NCI-H524 (cell line): Measurements from ENCODE around the gene PTGES.
"Not testable (repeated sequence)": the region's sequence is repeated elsewhere in the genome, so short reads cannot be mapped to it uniquely, and the experiment has no call there.

ENCODE experiments used
- DNase-seq, 2 experiments: peaks; one replicate each; lab custom pipeline; 2025; lab: John Stamatoyannopoulos, UW

PTGES gene

DNA sequence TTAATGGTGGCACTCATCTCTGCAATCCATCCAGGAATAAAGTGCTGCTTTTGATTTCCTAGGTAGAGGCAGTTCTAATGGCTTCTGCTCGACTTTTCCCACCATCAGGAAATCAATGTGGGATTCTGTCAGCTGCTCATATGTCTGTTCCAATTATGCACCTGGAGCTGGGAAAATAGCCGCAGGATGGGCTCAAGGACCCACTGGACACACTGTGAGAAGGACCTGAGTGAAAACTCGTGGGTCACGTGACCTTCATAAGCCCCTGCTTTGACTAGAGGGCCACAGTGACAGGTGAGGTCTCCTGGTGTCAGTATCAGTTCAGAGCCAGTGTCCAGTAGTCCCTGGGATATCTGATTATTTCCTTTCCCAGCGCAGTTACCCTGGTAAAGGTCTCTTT is 17.9 kb upstream of the PTGES start:
- no peak for DNase-seq

DNA sequence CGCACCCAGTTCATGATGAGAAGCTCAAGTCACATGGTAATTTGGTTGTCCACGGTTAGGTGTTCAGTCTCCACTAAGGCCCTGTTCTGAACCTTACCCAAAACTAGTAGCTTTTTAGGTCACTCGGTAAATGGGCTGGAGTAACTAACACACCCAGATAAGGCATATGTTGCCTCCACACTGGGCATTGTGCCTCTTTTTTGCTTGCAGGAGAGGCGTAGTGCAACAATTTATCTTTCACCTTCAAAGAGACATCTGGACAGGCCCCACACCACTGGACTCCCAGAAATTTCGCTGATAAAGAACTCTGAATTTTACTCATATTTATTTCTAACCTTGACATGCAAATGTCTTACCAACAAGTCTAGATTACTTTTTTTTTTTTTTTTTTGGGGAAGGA is 16.8 kb upstream of the PTGES start:
- DNase-seq, result no peak

DNA sequence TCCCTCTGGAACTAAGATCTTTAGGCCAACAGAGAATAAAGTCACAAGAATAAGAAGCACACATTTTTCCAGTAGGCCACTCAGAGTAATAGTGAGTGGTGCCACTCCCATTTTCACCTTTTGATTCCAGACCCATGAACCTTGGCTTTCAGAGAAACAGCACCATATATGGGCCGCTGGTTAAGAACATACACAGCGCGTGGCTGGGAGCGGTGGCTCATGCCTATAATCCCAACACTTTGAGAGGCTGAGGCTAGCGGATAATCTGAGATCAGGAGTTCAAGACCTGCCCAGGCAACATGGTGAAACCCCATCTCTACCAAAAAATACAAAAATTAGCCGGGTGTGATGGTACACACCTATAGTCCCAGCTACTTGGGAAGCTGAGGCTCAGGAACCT is 15.6 kb upstream of the PTGES start:
- no peak for DNase-seq

DNA sequence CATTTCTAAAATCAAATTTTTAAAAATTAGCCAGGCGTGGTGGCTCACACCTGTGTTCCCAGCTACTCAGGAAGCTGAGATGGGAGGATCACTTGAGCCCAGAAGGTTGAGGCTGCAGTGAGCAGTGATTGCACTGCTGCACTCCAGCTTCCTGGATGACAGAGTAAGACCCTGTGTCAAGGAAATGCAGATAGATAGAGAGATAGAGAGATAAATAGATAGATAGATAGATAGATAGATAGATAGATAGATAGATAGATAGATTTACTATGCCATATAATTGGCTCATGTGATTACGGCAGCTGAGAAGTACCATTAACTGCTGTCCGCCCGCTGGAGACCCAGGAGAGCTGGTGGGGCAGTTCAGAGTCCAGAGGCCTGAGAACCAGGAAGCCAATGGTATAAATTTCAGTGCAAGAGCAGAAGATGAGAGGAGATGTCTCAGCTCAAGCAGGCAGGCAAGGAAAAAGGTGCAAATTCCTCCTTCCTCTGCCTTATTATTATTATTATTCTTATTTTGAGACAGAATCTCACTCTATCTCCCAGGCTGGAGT is 13.0 kb upstream of the PTGES start:
- DNase-seq, result no peak

DNA sequence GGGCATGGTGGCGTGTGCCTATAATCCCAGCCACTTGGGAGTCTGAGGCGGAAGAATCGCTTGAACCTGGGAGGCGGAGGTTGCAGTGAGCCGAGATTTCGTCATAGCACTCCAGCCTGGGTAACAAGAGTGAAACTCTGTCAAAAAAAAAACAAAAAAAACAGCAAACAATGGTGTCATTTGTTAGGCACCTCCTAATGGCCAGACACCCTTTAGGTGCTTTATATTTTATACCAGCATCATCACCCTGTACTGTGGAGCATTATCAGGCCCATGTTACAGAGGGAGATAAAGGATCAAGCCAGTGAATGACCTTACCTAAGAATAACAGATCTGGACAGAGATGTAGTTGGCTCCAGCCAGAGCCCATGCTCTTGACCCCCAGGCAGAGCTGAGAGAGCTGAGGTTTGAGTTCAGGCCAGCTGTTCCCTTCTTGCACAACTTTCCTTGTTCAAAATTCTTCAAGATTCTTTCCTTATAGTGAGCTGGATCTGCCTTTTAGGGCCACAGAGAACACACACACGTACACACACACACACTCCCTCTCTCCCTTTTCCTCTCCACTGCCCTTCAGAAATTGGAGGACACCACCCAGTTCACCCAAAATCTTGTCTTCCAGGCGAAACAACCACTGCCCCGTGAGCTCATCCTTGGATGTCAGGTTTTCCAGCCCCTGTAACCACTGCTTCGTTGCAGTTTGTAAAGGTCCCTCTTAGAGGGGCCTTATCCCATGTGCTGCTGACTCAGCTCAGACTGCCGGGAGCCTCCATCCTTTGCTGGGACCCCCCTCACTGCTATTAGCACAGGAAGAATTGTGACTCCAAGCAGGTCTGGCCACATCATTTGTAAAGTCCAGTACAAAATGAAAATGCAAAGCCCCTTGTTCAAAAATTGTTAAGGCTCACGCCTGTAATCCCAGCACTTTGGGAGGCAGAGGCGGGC is 10.4 kb upstream of the PTGES start:
- no peak for DNase-seq

DNA sequence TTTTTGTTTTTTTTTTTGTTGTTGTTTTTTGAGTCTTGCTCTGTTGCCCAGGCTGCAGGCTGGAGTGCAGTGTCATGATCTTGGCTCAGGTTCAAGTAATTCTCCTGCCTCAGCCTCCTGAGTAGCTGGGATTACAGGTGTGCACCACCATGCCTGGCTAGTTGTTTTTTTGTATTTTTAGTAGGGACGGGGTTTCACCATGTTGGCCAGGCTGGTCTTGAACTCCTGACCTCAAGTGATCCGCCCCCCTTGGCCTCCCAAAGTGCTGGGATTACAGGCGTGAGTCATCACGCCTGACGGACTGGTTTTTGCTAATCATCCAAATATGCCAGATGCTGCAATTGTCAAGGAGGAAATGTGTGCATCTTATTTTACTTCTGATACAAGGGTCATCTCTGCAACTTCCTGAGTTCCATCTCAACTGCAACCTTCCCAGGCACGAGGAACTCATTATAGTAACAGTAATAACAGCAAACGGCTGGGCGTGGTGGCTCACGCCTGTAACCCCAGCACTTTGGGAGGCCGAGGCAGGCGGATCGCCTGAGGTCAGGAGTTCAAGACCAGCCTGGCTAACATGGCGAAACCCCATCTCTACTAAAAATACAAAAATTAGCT is 9.6 kb upstream of the PTGES start:
- DNase-seq, result not testable (repeated sequence)

DNA sequence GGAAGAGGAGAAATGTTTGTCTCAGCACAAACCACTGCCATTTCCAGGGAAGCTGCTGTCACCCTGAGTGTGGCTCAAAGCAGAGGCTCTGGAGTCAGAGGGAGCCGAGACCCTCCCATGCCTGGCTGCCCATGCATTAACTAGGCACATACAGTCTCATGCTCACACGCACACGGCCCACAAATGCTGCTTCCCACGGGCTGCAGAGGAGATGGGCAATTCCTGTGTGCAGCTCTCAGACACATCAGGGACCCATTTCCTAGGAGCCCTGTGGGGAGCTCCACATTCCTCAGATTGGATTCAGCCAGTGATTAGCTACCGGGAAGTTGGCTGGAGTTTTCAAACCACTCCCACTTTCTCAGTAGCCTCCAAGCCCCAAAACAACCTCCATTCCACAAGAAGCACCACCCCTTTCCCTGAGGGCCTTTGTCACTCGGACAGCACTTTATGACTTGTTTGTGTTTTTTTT is 9.1 kb upstream of the PTGES start:
- DNase-seq, result no peak

DNA sequence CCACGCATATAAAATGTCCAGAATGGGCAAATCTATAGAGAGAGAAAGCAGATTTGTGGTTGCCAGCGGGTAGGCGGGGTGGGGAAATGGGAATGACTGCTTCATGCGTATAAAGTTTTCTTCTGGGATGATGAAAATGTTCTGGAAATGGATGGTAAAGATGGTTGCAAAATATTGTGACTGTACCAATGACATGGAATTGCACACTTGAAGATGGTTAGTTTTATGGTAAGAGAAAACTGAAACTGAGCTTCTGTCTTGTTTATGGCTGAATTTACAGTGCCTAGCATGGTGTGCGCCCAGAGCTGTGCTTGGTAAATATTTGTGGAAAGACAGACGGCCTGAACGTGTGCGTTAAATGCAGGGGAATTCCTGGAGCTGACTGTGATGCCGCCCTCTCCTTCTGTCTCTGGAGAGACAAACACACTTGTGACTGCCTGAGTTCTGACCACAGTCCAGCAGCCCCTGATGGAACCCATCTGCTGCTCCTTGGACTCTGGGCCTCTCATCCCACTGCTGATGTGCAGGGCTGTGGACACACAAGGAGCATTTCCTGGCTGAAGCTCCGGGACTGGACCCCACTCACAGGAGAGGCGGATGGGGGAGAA is 8.6 kb upstream of the PTGES start:
- no peak for DNase-seq

DNA sequence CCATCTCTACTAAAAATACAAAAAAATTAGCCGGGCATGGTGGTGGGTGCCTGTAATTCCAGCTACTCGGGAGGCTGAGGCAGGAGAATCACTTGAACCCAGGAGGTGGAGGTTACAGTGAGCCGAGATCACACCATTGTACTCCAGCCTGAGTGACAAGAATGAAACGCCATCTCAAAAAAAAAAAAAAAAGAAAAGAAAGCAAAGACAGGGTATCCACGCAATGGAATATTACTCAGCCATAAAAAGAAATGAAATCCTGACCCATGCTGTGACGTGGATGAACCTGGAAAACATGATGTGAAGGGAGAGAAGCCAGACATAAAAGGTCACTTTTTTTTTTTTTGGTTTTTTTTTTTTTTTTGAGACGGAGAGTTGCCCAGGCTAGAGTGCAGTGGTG is 7.9 kb upstream of the PTGES start:
- DNase-seq, result not testable (repeated sequence)

DNA sequence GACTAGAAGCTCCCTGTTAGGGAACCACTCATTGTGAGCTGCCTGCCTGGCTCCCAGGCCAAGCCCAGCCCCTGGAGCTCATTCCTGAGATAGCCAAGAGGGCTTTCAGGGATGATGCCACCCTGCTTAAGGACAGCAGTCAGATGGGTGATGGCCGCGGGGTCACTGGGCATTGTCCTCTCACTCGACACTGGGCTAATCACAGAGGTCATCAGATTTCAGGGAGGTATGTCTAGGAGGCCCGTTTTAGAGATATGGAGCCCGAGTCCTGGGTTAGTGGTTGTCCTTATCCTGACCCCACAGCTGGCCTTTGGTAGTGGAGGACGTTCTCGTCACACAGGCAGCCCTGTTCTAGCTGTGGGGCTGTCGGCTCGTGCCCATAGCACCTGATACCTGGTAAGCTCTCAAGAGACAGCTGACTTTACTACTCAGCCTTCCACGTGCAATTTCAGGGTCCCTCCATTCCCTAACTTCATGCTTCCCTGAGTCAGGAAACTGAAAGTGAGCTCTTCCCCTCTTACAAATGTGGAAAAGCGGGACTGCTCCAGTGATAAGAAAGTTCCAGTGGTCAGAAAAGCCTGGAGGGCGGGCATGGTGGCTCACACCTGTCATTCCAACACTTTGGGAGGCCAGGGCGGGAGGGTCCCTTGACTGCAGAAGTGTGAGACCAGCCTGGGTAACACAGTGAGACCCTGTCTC is 7.1 kb upstream of the PTGES start:
- DNase-seq, result no peak

DNA sequence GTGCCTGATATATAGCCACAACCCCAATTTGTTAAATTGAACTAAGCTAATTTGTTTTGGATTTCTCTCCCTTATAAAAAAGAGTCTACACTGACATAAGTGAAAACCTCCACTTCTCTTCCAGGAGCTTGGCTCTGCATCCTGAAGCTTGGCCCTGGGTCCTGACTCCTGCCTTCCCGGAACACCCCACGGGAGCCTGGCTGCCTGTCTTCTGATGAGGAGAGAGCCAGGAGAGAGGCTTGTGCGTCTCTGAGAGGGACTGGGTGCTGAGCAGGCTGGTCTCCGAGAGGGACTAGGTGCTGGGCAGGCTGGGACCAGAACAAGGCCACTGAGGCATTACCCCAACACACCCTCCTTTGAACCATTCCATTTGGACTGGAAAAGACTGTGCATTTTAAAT is 6.5 kb upstream of the PTGES start:
- DNase-seq, result no peak

DNA sequence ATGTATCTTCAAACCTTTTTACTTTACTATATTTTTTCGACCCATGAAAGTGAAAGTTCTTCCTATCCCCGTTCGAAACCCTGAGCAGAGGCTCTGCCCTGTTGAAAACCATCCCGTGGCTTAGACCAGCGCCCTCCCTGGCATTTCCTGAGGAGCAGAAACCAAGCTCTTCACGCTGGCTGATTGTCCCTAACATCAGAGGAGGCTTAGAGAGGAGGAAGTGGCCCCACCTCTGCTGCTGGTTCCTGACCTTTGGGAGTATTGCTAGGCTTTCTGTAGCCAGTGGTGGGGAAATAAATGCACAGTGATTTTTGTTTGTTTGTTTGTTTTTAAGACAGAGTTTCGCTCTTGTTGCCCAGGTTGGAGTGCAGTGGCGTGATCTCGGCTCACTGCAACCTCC is 4.2 kb upstream of the PTGES start:
- no peak for DNase-seq

DNA sequence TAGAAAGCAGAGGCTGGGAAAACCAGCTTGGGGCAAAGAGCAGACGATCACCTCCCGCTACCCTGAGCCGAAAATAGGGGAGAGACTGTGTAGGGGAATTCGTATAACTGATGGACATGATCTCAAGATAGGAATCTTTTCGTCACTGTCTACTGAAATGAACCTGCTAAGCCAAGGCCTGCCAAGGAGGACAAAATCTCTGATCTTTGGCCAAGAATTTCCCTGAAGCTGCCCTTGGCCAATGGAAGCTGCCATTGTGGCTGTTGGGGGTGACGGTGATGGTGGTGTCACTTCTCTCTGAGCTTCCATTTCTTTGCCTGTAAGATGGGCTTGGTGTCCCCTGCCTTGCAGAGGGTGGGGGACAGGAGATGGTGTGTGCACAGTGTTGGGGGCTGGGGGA is 3.3 kb upstream of the PTGES start:
- DNase-seq, result no peak

DNA sequence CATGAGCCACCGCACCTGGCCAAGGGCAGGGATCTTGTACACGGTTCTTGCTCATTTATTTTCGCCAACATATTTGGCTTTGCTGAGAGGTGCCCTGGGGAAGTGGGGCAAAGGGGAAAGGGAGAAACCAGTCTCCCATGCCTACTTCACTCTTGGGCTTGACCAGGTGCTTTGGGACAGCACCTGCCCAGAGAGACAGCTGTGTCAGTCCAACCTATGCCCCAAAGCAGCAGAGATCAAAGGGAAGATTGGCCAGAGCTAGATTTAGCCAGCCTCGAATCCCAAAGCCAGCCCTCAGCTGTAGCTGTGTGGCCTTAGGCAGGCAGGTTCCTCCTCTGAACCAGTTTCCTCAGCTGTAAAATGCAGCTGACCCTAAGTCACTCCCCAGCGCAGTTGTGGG is 2.3 kb upstream of the PTGES start:
- DNase-seq, result no peak

DNA sequence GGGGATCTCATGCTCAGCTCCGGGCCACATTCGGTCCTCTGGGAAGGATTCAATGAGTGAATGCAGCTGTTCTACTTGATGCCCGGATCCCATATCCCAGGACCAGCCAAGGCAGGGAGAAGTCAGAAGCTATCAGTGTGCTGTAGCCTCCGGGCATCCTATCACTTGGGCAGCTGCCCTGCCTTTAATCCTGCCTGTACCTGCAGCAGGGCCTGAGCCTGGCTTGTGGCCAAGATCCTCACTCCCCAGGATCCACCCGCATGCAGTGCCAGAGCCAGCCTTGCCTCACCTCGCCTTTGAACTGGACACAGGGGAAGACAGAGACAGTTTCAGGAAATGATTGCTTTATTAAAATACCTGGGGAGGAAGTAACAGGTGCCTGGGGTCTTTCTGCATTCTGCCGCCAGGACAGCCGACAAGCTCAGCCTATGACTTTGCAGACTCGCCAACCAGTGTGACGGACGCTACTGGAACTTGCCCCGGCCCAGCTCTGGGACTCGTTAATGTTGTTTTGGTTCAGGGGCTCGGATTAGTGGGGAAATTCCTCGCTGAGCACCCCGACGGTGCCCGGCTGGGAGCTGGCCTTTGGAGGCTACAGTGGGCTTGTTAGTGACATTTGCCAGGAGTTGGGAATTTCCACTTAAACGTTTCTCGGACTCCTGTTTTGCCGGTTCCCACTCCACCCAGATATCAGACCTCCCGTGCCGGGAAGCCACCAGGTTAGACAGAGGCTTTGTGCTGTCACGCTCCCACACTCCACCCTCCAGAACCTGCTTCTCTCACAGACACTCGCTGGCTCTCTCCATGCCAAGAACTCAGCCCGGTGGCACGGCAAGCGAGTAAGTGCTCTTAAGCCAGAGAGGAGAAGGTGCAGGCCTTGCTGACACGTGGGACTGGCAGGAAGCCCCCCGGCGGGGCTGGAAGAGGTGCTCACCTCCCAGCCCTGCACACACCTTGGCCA is 721 bp downstream of the PTGES start:
- DNase-seq, result peak; percentile 30 to 58

DNA sequence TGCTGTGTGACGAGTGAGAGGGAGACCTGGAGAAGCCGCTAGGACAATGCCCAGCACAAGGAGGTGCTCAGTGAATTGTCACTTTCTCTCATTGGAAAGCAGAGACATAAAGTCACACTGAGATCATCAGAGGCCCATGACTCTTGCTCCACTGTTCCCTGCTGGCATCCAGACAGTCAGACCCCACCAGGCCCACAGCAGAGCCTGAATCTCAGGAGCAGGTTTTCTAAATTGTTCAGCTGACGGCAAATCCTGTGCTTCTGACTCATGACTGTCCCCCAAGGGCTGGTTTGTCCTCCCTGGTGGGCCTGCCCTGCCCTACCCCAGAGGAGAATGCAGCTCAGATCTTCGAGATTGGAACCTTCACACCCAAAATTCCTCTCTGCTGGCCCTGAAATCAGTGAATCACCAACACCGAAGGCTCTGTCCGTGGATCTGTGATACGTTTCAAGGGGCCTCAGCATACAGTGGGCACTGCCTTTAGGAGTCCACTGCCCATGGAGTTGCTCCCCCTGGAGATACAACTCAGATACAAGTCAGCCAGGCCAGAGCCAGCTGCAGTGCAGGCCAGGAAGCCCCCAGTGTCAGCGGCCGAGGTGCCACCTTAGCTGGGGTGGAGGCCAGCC is 2.7 kb downstream of the PTGES start:
- no peak for DNase-seq

DNA sequence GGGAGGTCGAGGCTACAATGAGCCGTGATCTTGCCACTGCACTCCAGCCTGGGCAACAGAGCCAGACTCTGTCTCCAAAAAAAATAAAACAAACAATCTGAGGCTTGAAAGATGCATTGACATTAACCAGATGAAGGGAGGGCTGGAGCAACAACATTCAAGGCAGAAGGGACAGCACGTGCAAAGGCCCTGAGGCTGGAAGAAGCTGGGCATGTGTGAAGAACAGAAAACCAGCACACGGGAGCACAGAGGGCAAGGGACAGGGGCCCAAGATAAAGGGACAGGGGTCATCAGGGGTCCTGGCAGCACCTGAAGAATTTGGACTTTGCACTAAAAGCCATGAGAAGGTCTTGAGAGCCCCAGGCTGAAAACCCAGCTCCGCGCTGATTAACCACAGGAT is 3.3 kb downstream of the PTGES start:
- no peak for DNase-seq

DNA sequence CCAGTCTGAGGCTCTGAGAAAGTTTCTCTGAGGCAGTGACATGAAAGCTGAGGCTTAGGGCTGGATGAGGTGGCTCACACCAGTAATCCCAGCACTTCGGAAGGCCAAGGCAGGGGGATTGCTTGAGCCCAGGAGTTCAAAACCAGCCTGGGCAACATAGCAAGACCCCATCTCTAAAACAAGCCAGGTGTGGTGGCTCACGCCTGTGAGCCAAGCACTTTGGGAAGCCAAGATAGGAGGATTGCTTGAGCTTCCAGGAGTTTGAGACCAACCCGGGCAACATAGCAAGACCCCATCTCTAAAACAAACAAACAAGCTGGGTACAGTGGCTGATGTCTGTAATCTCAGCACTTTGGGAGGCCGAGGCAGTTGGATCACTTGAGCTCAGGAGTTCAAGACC is 3.8 kb downstream of the PTGES start:
- not testable (repeated sequence) for DNase-seq

DNA sequence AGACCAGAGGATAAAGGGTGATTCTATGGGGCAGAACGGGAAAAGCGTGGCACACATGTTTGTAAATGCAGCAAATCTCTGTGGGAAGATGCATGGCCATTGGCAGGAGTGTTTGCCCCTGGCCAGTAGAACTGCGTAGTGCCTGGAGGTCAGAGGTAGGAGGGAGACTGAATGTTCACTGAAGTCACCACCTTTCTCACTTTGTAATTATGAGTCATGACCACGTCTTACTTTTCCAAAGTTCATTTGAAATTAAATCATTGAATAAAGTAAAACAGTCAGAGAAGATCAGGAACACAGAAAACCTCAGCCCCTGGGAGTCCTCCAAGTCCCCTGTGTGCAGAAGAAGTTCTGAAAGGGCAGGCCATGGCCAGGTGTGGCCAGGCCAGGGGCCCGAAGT is 4.6 kb downstream of the PTGES start:
- DNase-seq, result no peak

DNA sequence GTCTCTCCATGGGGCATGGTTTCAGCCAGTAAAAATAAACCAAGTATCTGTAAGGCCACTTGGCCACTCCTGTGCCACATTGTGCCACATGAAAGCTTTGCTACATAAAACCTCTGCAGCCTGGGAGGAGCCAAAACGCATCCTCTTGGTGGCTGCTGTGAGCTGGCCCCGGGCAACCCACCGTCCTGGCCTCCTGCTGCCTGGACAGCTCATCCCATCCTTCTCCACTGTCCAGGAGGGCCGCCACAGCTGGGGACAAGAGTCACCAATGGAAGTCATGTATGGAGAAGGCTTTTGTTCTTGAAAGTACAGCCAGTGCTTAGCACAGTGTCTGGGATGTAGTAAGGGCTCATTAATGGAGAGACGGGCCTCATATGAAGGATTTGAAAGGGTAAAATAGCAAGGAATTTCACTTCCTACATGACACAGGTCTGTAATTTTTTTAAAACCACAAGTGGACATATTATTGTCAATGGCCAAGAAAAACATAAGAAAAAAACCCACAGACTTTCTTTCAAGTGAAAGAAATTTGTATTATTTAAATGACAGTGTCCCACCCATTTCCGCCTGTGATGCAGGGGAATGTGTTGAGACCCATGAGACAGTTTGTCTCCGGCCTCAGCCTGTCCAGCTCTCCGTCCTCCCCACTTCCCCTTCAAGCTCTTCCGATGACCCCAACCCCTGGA is 6.6 kb downstream of the PTGES start:
- DNase-seq, result no peak
